Inflammatory macrophage treated with lipopolysaccharide for 4 hours (primary cell): ENCODE measurements around the gene DCBLD1.

Experiments used
- DNase-seq: peaks from one replicate; pipeline ENCODE4 v3.0.0-alpha.2; 2020

DCBLD1 gene

GRCh38 chr6:117472667-117473066, 9.8 kb upstream of the DCBLD1 start:
- DNase-seq: no peak

GRCh38 chr6:117473401-117473800, 9.1 kb upstream of the DCBLD1 start:
- DNase-seq: no peak

- peak; percentile 42 for DNase-seq
These were observed 4.3 kb upstream of the DCBLD1 start for GRCh38 chr6:117477988-117478852.

- DNase-seq: no peak
These were observed 3.6 kb upstream of the DCBLD1 start for GRCh38 chr6:117478853-117479231.

GRCh38 chr6:117480651-117481050, 1.8 kb upstream of the DCBLD1 start:
- no peak for DNase-seq

GRCh38 chr6:117481278-117481925, 1.1 kb upstream of the DCBLD1 start:
- no peak for DNase-seq

GRCh38 chr6:117481926-117482239, 591 bp upstream of the DCBLD1 start:
- DNase-seq: no peak

GRCh38 chr6:117483004-117483644, 650 bp downstream of the DCBLD1 start:
- peak; percentile 57 for DNase-seq

- peak; percentile 51 for DNase-seq
These were observed 1.2 kb downstream of the DCBLD1 start for GRCh38 chr6:117483645-117484016.

GRCh38 chr6:117484052-117484646, 1.7 kb downstream of the DCBLD1 start:
- no peak for DNase-seq

- DNase-seq: no peak
These were observed 3.0 kb downstream of the DCBLD1 start for GRCh38 chr6:117485433-117485832.

GRCh38 chr6:117487821-117488220, 5.3 kb downstream of the DCBLD1 start:
- DNase-seq: no peak

- no peak for DNase-seq
These were observed 6.5 kb downstream of the DCBLD1 start for GRCh38 chr6:117489003-117489402.

- no peak for DNase-seq
These were observed 9.4 kb downstream of the DCBLD1 start for GRCh38 chr6:117491916-117492315.

- no peak for DNase-seq
These were observed 11.0 kb downstream of the DCBLD1 start for GRCh38 chr6:117493470-117493869.

- DNase-seq: peak; percentile 59
These were observed 11.8 kb downstream of the DCBLD1 start for GRCh38 chr6:117494283-117494682.

- no peak for DNase-seq
These were observed 12.3 kb downstream of the DCBLD1 start for GRCh38 chr6:117494694-117495318.

- DNase-seq: no peak
These were observed 13.0 kb downstream of the DCBLD1 start for GRCh38 chr6:117495425-117495824.

GRCh38 chr6:117495869-117496268, 13.4 kb downstream of the DCBLD1 start:
- peak; percentile 42 for DNase-seq

GRCh38 chr6:117496383-117496990, 14.0 kb downstream of the DCBLD1 start:
- peak; percentile 89 for DNase-seq

- no peak for DNase-seq
These were observed 14.8 kb downstream of the DCBLD1 start for GRCh38 chr6:117497237-117497636.

- peak; percentile 69 for DNase-seq
These were observed 15.7 kb downstream of the DCBLD1 start for GRCh38 chr6:117498159-117498558.

- no peak for DNase-seq
These were observed 19.2 kb downstream of the DCBLD1 start for GRCh38 chr6:117501722-117502121.
